A549 (cell line): ENCODE results near the gene CDHR2.

Source experiments
- POLR2AphosphoS2 ChIP-seq: conservative IDR thresholded peaks from 2 replicates; pipeline ENCODE4 v1.6.1; 2012; ENCODE audit warnings: low read length, improper control_type of control experiment, inconsistent platforms
- TF ChIP-seq, protein P1 (sequence below): fragments of >200 bp; sonication (Bioruptor Twin); formaldehyde crosslinking; IDR thresholded peaks from 3 replicates; pipeline ENCODE4 v1.6.1; 2016

DNA sequence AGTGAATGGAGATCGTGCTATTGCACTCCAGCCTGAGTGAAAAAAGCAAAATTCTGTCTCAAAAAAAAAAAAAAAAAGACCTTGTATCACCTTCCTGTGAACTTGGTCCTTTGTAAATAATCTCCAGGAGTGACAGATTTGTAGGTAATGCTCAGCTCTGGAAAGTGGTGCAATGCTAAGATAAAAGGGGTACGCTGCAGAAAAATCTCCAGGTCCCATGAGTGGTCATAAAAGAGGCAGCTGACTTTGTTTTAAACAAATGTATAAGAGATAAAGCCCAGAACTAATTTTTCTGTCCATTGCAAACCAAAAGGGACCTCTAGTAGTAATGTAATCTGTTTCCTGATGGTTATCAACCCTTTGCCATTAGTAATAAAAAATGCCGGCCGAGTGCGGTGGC, 45.6 kb upstream of the CDHR2 start:
- TF ChIP-seq, protein P1, sequence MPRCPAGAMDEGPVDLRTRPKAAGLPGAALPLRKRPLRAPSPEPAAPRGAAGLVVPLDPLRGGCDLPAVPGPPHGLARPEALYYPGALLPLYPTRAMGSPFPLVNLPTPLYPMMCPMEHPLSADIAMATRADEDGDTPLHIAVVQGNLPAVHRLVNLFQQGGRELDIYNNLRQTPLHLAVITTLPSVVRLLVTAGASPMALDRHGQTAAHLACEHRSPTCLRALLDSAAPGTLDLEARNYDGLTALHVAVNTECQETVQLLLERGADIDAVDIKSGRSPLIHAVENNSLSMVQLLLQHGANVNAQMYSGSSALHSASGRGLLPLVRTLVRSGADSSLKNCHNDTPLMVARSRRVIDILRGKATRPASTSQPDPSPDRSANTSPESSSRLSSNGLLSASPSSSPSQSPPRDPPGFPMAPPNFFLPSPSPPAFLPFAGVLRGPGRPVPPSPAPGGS: no peak
- no peak for TF ChIP-seq POLR2AphosphoS2
